ENCODE data around the gene DGCR8. TPM values are rescaled to one million over a fixed set of nuclear protein-coding genes. Genes with fewer than 3 reads are reported as not detected.

The DGCR8 gene
- total RNA-seq, 4 donors from 2014 or later, result 34.3 to 182 (median 64.7) TPM

DNA sequence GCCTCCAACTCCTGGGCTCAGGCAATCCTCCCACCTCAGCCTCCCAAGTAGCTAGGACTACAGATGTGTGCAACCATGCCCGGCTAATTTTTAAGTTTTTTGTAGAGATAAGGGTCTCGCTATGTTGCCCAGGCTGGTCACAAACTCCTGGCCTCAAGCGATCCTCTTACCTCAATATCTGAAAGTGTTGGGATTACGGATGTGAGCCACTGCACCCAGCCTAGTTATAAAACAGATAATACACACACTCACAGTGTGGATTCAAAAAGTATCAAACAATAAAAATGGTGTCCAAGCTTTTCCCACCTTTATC lies 71.2 kb downstream of the DGCR8 start:
- intact Hi-C loops (cut with DNase I; ENCODE audit: low total_unique reads) (no loop called here), in situ Hi-C loops (cut with MboI; ENCODE audit: low pct_ligation_motif_present in 1 of 4, low pct_unique_long_range_greater_than_20kb in 1 of 4, low sequenced_read_pairs in 3 of 4) (loop anchor here in 2 of 4 donors (10.0 to 25.0 kb wide), 2 partner anchors 144 to 486 kb away; no protein-coding TSS in a partner anchor)
- H3K27ac ChIP-seq, result no peak overlapping the region
- DNase-seq, result no peak
- H3K4me1 ChIP-seq, result peaks cover 0 to 7% (median 0%) of the 10 kb centered on the region in 4 donors
- WGBS, 2 donors (ENCODE audit: low coverage in 1 of 2), result 89 to 100% methylated on average over 2 to 4 of the region's 4 CpGs
- TF ChIP-seq, protein P1, sequence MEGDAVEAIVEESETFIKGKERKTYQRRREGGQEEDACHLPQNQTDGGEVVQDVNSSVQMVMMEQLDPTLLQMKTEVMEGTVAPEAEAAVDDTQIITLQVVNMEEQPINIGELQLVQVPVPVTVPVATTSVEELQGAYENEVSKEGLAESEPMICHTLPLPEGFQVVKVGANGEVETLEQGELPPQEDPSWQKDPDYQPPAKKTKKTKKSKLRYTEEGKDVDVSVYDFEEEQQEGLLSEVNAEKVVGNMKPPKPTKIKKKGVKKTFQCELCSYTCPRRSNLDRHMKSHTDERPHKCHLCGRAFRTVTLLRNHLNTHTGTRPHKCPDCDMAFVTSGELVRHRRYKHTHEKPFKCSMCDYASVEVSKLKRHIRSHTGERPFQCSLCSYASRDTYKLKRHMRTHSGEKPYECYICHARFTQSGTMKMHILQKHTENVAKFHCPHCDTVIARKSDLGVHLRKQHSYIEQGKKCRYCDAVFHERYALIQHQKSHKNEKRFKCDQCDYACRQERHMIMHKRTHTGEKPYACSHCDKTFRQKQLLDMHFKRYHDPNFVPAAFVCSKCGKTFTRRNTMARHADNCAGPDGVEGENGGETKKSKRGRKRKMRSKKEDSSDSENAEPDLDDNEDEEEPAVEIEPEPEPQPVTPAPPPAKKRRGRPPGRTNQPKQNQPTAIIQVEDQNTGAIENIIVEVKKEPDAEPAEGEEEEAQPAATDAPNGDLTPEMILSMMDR (IDR thresholded peaks at IDR 0.05), result no peak
- no peak for TF ChIP-seq EP300 (IDR thresholded peaks at IDR 0.05; ENCODE audit: low read depth)
- TF ChIP-seq POLR2A (IDR thresholded peaks at IDR 0.05), result no peak
- TF ChIP-seq POLR2AphosphoS5 (IDR thresholded peaks at IDR 0.05), result no peak
- H3K9me3 ChIP-seq, result no peaks in the 10 kb centered on the region
- H3K36me3 ChIP-seq, result no peaks in the 10 kb centered on the region
- H3K27me3 ChIP-seq, result peaks cover 17% of the 10 kb centered on the region
- H3K4me3 ChIP-seq, result no peak overlapping the region

DNA sequence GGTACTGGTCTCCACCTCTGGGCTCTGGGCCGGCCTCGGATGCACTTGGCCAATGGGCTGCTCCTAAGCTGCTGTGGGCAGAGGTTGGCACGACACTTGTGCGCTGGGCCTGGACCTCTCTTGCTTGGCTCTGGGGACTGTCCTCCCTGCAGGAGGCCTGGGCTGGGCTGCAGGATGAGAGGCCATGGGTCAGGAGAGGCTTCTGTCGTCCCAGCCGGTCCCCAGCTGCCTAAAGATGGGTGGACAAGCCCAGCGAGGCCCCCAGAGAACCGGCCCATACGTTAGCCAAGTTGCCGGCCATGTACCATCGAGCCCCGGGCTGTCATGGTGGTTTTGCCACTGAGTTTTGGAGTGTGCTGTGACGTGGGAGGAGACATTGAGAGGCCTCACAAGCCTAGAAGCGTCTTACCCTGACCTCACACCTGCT lies 72.4 kb downstream of the DGCR8 start:
- WGBS, 2 donors (ENCODE audit: low coverage in 1 of 2), result 85% methylated on average over 13 of the region's 14 CpGs; no CpG with 5 or more reads in 1 of the 2 donors
- Histone ChIP-seq H3K36me3 (no peaks in the 10 kb centered on the region), H3K4me3 (no peak overlapping the region), H3K27me3 (peaks cover 17% of the 10 kb centered on the region), H3K9me3 (no peaks in the 10 kb centered on the region), H3K4me1 (peaks cover 0 to 7% (median 0%) of the 10 kb centered on the region in 4 donors), H3K27ac (no peak overlapping the region)
- no peak for DNase-seq
- TF ChIP-seq, protein P1 (IDR thresholded peaks at IDR 0.05), result no peak
- TF ChIP-seq POLR2A (IDR thresholded peaks at IDR 0.05) (no peak), POLR2AphosphoS5 (IDR thresholded peaks at IDR 0.05) (no peak), EP300 (IDR thresholded peaks at IDR 0.05; ENCODE audit: low read depth) (no peak)
- in situ Hi-C loops (cut with MboI; ENCODE audit: low pct_ligation_motif_present in 1 of 4, low pct_unique_long_range_greater_than_20kb in 1 of 4, low sequenced_read_pairs in 3 of 4), result loop anchor here in 2 of 4 donors (10.0 to 25.0 kb wide), 2 partner anchors 142 to 485 kb away; no protein-coding TSS in a partner anchor
- intact Hi-C loops (cut with DNase I; ENCODE audit: low total_unique reads), result no loop called here

- H3K4me3 ChIP-seq, result no peak overlapping the region
- in situ Hi-C loops (cut with MboI; ENCODE audit: low pct_ligation_motif_present in 1 of 4, low pct_unique_long_range_greater_than_20kb in 1 of 4, low sequenced_read_pairs in 3 of 4) (loop anchor here in 2 of 4 donors (10.0 to 25.0 kb wide), 2 partner anchors 141 to 483 kb away; no protein-coding TSS in a partner anchor), intact Hi-C loops (cut with DNase I; ENCODE audit: low total_unique reads) (no loop called here)
- TF ChIP-seq, protein P1 (IDR thresholded peaks at IDR 0.05), result no peak
- TF ChIP-seq POLR2AphosphoS5 (IDR thresholded peaks at IDR 0.05) (no peak), EP300 (IDR thresholded peaks at IDR 0.05; ENCODE audit: low read depth) (no peak), POLR2A (IDR thresholded peaks at IDR 0.05) (no peak)
- H3K9me3 ChIP-seq, result no peaks in the 10 kb centered on the region
- DNase-seq, result no peak
- 59% methylated on average over 16 of the region's 16 CpGs; no CpG with 5 or more reads in 1 of the 2 donors for WGBS, 2 donors (ENCODE audit: low coverage in 1 of 2)
- peaks cover 0 to 7% (median 0%) of the 10 kb centered on the region in 4 donors for H3K4me1 ChIP-seq
- H3K27me3 ChIP-seq, result peaks cover 27% of the 10 kb centered on the region
- H3K36me3 ChIP-seq, result no peaks in the 10 kb centered on the region
- H3K27ac ChIP-seq, result no peak overlapping the region
These were observed 73.9 kb downstream of the DGCR8 start for GRCh38 chr22:20153945-20154344.

DNA sequence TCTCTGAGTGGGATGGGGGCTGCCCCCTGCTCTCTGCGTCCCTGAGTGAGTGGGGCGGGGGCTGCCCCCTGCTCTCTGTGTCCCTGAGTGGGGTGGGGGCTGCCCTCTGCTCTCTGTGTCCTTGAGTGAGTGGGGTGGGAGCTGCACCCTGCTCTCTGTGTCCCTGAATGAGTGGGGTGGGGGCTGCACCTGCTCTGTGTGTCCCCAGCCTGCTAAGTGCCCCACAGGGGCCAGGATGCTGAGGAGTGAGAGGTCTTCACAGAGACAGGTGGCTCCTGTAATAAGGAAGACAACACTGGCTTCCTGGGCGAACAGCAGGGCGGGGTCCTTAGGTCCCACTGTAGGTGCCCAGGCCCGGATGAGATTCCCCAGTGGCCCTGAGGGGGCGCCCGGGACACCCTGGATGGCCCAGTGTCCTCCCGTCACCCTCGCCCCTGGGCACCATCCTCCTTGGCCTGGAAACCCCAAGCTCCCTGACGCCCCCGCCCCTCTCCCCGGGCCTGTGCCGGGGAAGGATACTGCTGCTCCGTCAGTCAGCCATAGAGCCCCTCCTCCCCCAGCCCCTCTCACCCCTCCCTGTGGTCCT lies 74.7 kb downstream of the DGCR8 start:
- no peak overlapping the region for H3K27ac ChIP-seq
- TF ChIP-seq POLR2A (IDR thresholded peaks at IDR 0.05) (no peak), POLR2AphosphoS5 (IDR thresholded peaks at IDR 0.05) (no peak), EP300 (IDR thresholded peaks at IDR 0.05; ENCODE audit: low read depth) (no peak)
- TF ChIP-seq, protein P1 (IDR thresholded peaks at IDR 0.05), result peak in 2 of 5 experiments; percentile 11 to 26
- peaks cover 27% of the 10 kb centered on the region for H3K27me3 ChIP-seq
- H3K4me1 ChIP-seq, result peaks cover 0 to 7% (median 0%) of the 10 kb centered on the region in 4 donors
- in situ Hi-C loops (cut with MboI; ENCODE audit: low pct_ligation_motif_present in 1 of 4, low pct_unique_long_range_greater_than_20kb in 1 of 4, low sequenced_read_pairs in 3 of 4), result loop anchor here (5.0 to 25.0 kb wide), 4 partner anchors 128 to 483 kb away; no protein-coding TSS in a partner anchor
- WGBS, 2 donors (ENCODE audit: low coverage in 1 of 2), result 38% methylated on average over 14 of the region's 14 CpGs; no CpG with 5 or more reads in 1 of the 2 donors
- no peak overlapping the region for H3K4me3 ChIP-seq
- H3K36me3 ChIP-seq, result no peaks in the 10 kb centered on the region
- H3K9me3 ChIP-seq, result no peaks in the 10 kb centered on the region
- intact Hi-C loops (cut with DNase I; ENCODE audit: low total_unique reads), result loop anchor here (5.0 kb wide), 1 partner anchor 113 kb away; the partner anchor contains the start of gene RTN4R
- DNase-seq, result no peak
